ENCODE measurements around the gene SLC35E3.
"Not testable (repeated sequence)": the region's sequence is repeated elsewhere in the genome, so short reads cannot be mapped to it uniquely, and the experiment has no call there.

SLC35E3 gene

DNA sequence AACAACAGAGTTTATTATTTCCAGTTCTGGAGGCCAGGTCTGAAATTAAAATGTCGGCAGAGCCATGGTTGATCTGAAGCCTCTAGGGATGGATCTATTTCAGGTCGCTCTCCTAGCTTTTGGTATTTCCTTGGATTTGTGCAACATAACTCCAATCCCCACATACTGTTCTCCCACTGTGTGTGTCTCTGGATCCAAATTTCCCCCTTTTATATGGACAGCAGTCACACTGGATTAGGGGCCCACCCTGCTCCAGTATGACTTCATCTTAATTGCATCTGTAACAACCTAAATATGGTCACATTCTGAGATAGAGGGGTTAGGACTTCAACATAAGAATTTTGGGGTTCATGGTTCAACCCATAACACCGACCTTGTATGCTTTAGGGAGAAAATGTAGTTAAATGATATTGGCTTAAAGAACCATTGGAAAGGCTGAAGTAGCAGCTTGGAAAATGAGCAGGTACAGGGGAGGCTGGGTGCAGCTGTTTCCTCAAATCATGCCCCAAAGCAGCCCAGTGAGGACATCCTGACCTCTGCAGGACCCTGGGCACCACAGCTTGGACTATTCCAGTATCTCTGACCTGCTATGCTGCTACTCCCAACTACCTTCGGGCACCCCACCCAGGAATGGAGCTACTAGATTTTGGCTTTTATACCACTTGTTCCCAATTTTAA, 48.1 kb downstream of the SLC35E3 start:
- Mint-ChIP-seq H3K27ac (no peak overlapping the region), H3K27me3 (ENCODE audit: low read depth) (no peaks in the 10 kb centered on the region), H3K4me3 (no peak overlapping the region), H3K36me3 (ENCODE audit: low read depth) (no peaks in the 10 kb centered on the region), H3K4me1 (ENCODE audit: low read depth) (no peaks in the 10 kb centered on the region), H3K9me3 (no peaks in the 10 kb centered on the region)
- no peak for DNase-seq (ENCODE audit: low spot score)

DNA sequence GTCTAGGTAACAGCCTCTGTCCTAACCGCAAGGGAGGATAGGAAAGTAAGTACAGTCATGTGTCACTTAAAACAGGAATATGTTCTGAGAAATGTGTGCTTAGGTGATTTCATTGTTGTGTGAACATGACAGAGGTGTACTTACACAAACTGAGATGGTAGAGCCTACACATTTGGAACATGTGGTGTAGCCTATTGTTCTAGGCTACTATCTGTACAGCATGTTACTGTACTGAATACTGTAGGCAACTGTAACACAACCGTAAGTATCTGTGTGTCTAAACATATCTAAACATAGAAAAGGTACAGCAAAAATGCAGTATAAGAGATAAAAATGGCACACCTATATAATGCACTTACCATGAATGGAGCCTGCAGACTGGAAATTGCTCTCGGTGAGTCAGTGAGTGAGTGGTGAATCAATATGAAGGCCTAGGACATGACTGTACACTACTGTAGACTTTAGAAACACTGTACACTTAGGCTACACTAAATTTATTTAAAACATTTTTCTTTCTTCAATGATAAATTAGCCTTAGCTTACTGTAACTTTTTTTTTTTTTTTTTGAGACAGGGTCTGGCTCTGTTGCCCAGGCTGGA, 48.8 kb downstream of the SLC35E3 start:
- DNase-seq (ENCODE audit: low spot score): no peak
- Mint-ChIP-seq H3K36me3 (ENCODE audit: low read depth) (no peaks in the 10 kb centered on the region), H3K4me3 (no peak overlapping the region), H3K4me1 (ENCODE audit: low read depth) (no peaks in the 10 kb centered on the region), H3K27ac (no peak overlapping the region), H3K9me3 (no peaks in the 10 kb centered on the region), H3K27me3 (ENCODE audit: low read depth) (peaks cover under 1% of the 10 kb centered on the region)

DNA sequence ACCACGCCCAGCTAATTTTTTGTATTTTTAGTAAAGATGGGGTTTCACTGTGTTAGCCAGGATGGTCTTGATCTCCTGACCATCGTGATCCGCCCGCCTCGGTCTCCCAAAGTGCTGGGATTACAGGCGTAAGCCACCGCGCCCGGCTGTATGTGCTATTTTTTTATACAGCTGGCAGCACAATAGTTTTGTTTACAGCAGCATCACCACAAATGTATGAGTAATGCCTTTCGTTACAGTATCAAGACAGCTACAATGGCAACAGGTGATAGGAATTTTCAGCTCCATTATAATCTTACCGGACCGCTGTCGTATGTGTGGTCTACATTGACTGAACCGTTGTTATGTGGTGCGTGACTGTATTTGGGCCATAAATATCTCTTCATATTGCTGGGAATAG, 50.4 kb downstream of the SLC35E3 start:
- Mint-ChIP-seq H3K9me3 (no peaks in the 10 kb centered on the region), H3K27me3 (ENCODE audit: low read depth) (peaks cover 3% of the 10 kb centered on the region), H3K27ac (no peak overlapping the region), H3K4me1 (ENCODE audit: low read depth) (no peaks in the 10 kb centered on the region), H3K36me3 (ENCODE audit: low read depth) (no peaks in the 10 kb centered on the region), H3K4me3 (no peak overlapping the region)
- DNase-seq (ENCODE audit: low spot score): no peak

DNA sequence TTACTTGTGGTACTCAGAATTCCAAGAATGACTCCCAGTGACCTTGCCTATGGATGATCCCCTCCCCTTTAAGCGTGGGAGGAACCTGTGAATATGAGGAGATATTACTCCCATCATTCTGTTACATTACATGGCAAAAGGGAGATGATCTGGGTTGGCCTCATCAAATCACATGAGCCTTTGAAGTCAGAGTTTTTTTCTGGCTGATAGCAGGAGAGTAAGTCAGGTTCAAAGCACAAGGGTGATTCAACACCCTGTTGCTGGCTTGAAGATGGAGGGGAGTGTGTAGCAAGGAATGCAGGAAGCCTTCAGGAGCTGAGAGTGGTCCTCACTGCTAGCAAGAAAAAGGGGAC, 52.9 kb downstream of the SLC35E3 start:
- Mint-ChIP-seq H3K4me1 (ENCODE audit: low read depth) (peaks cover 4% of the 10 kb centered on the region), H3K27ac (no peak overlapping the region), H3K4me3 (no peak overlapping the region), H3K27me3 (ENCODE audit: low read depth) (peaks cover 3% of the 10 kb centered on the region), H3K36me3 (ENCODE audit: low read depth) (no peaks in the 10 kb centered on the region), H3K9me3 (no peaks in the 10 kb centered on the region)
- no peak for DNase-seq (ENCODE audit: low spot score)

DNA sequence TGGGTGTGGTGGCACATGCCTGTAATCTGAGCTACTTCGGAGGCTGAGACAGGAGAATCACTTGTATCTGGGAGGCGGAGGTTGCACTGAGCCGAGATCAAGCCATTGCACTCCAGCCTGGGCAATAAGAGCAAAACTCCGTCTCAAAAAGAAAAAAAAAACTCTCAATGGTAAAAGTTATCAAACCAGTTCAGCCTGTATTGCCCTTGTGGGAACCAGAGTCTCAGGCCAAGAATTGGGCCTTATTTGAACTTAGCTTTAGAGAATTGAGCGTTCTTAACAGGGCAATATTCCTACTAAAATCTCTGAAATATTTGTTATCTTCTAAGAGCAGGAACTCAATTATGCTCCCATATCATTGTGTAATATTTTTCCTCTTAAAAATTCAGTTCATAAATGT, 54.3 kb downstream of the SLC35E3 start:
- H3K4me3 Mint-ChIP-seq: no peak overlapping the region
- no peaks in the 10 kb centered on the region for H3K36me3 Mint-ChIP-seq (ENCODE audit: low read depth)
- DNase-seq (ENCODE audit: low spot score): no peak
- H3K27ac Mint-ChIP-seq: no peak overlapping the region
- H3K4me1 Mint-ChIP-seq (ENCODE audit: low read depth): peaks cover 4% of the 10 kb centered on the region
- H3K9me3 Mint-ChIP-seq: no peaks in the 10 kb centered on the region
- H3K27me3 Mint-ChIP-seq (ENCODE audit: low read depth): peaks cover 3% of the 10 kb centered on the region

DNA sequence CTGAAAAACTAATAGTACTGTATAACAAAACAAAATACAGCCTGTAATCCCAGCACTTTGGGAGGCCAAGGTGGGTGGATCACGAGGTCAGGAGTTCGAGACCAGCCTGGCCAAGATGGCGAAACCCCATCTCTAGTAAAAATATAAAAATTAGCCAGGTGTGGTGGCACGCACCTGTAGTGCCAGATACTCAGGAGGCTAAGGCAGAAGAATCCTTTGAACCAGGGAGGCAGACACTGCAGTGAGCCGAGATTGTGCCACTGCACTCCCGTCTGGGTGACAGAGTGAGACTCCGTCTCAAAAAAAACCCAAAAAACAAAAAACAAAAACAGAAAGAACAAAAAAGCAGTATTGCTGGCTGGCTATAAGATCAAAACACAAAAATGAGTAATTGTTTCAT, 55.1 kb downstream of the SLC35E3 start:
- not testable (repeated sequence) for H3K27ac Mint-ChIP-seq; H3K9me3 Mint-ChIP-seq; H3K4me1 Mint-ChIP-seq (ENCODE audit: low read depth); H3K4me3 Mint-ChIP-seq; H3K27me3 Mint-ChIP-seq (ENCODE audit: low read depth); DNase-seq (ENCODE audit: low spot score); H3K36me3 Mint-ChIP-seq (ENCODE audit: low read depth)

DNA sequence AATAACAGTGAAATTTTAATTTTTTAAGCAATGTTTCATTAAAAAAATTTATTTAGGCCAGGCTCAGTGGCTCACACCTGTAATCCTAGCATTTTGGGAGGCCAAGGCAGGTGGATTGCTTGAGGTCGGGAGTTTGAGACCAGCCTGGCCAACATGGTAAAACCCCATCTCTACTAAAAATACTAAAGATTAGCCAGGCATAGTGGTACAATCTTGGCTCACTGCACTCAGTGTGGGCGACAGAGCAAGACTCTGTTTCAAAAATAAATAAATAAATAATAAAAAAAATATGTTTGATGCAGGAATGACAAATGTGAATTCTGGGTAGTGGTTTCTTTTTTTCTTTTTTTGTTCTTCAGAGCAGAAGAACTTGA, 56.4 kb downstream of the SLC35E3 start:
- H3K4me3 Mint-ChIP-seq; DNase-seq (ENCODE audit: low spot score); H3K36me3 Mint-ChIP-seq (ENCODE audit: low read depth); H3K9me3 Mint-ChIP-seq; H3K27ac Mint-ChIP-seq; H3K27me3 Mint-ChIP-seq (ENCODE audit: low read depth): not testable (repeated sequence)
- H3K4me1 Mint-ChIP-seq (ENCODE audit: low read depth): peaks cover 11% of the 10 kb centered on the region

DNA sequence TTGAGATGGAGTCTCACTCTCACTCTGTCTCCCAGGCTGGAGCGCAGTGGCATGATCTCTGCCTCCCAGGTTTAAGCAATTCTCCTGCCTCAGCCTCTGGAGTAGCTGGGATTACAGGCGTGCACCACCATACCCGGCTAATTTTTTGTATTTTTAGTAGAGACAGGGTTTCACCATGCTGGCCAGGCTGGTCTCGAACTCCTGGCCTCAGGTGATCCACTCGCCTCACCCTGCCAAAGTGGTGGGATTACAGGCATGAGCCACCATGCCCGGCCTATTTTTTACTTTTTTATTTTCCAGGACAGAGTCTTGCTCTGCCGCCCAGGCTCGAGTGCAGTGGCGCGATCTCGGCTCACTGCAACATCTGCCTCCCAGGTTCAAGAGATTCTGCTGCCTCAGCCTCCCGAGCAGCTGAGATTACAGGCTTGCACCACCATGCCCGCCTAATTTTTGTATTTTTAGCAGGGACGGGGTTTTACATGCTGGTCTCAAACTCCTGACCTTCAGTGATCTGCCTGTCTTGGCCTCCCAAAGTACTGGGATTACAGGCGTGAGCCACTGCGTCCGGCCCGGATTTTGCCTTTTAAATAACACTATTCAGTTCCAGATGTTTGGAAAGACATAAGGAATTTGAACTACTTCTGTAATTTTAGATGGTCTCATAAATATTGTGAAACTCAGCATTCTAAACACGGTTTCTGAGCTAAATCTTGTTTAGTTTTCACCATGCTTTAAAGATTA, 57.1 kb downstream of the SLC35E3 start:
- peaks cover 12% of the 10 kb centered on the region for H3K4me1 Mint-ChIP-seq (ENCODE audit: low read depth)
- H3K27me3 Mint-ChIP-seq (ENCODE audit: low read depth); DNase-seq (ENCODE audit: low spot score); H3K4me3 Mint-ChIP-seq; H3K36me3 Mint-ChIP-seq (ENCODE audit: low read depth); H3K27ac Mint-ChIP-seq; H3K9me3 Mint-ChIP-seq: not testable (repeated sequence)

DNA sequence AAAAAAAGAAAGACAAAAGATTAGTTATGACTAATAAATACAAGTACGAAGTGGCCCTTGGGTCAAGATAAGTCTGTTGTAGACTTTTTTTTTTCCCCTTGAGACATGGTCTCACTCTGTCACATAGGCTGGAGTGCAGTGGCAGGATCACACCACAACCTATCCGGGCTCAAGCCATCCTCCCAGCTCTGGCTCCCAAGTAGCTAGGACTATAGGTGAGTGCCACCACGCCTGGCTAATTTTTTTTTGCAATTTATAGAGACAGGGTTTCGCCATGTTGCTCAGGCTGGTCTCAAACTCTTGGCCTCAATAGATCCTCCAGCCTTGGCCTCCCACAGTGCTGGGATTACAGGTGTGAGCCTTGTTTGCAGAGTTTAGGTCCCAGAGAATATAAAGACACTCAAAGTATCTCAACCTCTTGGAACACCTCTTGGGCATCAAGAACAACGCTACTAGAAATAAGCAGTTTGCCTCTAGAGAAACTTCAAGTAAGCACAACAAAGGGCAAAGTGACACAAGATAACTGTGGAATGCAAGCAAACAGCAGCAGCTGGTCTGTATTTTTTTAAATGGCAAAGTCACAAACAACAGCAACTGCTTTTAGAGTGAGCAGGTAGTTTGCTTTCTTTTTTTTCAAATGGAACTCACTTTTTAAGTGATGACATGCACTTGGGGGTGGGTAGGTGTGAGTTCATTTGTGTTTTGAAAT, 58.1 kb downstream of the SLC35E3 start:
- Mint-ChIP-seq H3K9me3 (no peaks in the 10 kb centered on the region), H3K36me3 (ENCODE audit: low read depth) (peaks cover 8% of the 10 kb centered on the region), H3K27me3 (ENCODE audit: low read depth) (peaks cover 3% of the 10 kb centered on the region), H3K4me3 (no peak overlapping the region), H3K4me1 (ENCODE audit: low read depth) (peaks cover 12% of the 10 kb centered on the region), H3K27ac (no peak overlapping the region)
- DNase-seq (ENCODE audit: low spot score): no peak

DNA sequence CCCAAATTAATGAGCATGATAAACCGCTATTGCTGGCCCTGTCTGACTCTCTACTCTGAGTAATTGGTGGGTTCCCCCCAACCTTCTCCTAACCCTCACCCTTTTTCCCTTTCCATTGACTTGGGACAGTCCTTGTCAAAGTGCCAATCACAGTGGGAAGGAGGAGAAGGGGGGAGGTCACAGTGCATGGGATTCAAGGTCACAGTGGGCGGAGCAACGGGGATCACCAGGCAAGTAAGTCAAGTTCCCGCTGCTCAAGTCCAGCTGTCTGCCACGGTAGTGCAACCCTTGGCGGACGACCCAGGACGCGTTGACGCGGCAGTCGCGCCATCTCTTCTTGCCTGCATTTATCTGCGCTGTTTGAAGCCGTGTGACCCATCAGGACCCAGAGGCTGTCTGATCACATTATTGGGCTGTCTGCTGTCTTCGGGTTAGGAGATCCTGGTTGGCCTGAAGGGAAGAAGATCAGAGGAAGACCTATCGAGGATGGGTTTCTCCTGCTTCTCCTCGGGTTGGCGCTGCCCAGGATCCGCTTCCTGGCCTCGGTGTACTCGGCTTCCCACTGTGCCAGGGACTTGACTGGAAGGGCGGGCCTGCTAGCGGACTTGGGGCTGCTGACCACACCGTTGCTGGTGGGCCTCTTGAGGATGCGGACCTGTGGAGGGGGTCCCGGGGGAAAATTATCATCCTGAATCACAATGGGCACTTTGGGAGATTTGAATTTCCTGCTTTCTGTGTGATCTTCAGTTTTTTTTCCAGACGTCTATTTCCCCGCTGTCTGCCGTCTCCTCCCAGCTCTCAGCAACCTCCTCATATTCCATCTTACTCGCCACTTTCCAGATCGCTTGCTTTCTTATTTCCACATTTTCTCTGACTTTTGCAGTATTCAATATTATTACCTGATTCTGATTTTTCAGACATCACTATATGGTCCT, 58.9 kb downstream of the SLC35E3 start:
- Mint-ChIP-seq H3K9me3 (no peaks in the 10 kb centered on the region), H3K36me3 (ENCODE audit: low read depth) (peaks cover 16% of the 10 kb centered on the region), H3K4me1 (ENCODE audit: low read depth) (peaks cover 12% of the 10 kb centered on the region), H3K27ac (peak overlapping the region; percentile 14), H3K27me3 (ENCODE audit: low read depth) (peaks cover under 1% of the 10 kb centered on the region), H3K4me3 (no peak overlapping the region)
- no peak for DNase-seq (ENCODE audit: low spot score)

DNA sequence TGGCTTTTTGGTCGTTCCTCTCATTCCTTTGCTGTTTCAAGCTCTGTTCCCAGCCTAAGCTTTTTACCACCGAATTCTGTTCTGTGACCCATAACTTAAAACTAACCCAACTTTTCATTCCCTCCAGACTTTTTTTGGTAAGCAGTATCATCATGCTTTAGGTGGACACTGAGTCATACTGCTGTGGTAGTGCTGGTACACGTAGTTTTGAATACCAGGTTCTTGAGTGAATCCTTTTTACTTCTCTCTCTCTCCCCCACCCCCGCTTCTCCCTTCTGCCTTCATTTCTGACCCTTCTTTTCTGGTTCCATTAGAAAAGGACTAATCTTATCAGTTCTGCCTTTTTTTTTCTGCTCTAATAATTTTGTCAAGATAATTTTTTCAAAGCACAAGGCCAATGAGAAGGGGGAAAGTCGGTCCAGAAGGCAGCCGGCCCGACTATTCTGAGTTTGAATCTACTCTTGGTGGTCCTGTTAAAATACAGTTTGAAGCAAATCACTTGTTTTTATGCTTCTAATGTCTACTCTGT, 59.7 kb downstream of the SLC35E3 start:
- no peak for DNase-seq (ENCODE audit: low spot score)
- Mint-ChIP-seq H3K9me3 (no peaks in the 10 kb centered on the region), H3K36me3 (ENCODE audit: low read depth) (peaks cover 19% of the 10 kb centered on the region), H3K27ac (peak overlapping the region; percentile 14), H3K27me3 (ENCODE audit: low read depth) (no peaks in the 10 kb centered on the region), H3K4me3 (no peak overlapping the region), H3K4me1 (ENCODE audit: low read depth) (peaks cover 12% of the 10 kb centered on the region)

DNA sequence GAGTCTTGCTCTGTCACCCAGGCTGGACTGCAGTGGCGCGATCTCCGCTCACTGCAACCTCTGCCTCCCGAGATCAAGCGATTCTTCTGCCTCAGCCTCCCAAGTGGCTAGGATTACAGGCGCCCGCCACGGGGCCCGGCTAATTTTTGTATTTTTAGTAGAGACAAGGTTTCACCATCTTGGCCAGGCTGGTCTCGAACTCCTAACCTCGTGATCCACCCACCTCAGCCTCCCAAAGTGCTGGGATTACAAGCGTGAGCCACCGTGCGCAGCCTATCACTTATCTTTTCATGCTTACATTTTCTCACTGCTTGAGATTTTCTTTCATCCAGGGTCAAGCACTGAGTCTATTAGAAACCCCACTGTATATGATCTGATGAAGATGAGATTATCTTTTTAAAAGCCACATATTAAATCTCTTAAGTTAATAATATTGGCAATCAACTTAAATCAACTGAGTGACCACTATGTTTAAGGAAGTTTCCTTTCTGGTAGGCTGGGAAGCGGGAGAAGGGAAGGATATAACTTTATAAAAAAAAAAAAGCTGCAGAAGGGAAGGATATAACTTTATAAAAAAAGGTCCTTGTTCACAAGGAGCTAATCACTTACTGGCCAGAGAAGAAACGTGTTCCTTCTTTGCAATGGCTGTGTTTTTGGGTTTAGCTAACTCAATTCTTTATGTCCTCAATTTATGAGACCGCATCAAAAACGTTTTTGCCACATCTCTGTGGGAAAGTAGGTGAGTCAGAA, 60.7 kb downstream of the SLC35E3 start:
- DNase-seq (ENCODE audit: low spot score): no peak
- Mint-ChIP-seq H3K36me3 (ENCODE audit: low read depth) (peaks cover 28% of the 10 kb centered on the region), H3K4me1 (ENCODE audit: low read depth) (peaks cover 15% of the 10 kb centered on the region), H3K27ac (peak overlapping the region; percentile 99), H3K27me3 (ENCODE audit: low read depth) (no peaks in the 10 kb centered on the region), H3K4me3 (peak overlapping the region; percentile 90), H3K9me3 (no peaks in the 10 kb centered on the region)

DNA sequence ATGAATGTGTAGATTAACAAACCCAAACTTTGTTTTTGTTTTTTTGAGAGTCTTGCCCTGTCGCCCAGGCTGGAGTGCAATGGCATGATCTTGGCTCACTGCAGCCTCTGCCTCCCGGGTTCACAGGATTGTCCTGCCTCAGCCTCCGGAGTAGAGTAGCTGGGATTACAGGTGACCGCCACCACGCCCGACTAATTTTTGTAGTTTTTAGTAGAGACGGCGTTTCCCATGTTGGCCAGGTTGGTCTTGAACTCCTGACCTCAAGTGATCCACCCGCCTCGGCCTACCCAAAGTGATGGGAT, 61.2 kb downstream of the SLC35E3 start:
- not testable (repeated sequence) for DNase-seq (ENCODE audit: low spot score); H3K9me3 Mint-ChIP-seq; H3K27me3 Mint-ChIP-seq (ENCODE audit: low read depth)
- Mint-ChIP-seq H3K27ac (peak overlapping the region; percentile 99), H3K36me3 (ENCODE audit: low read depth) (peaks cover 29% of the 10 kb centered on the region), H3K4me3 (peak overlapping the region; percentile 90), H3K4me1 (ENCODE audit: low read depth) (peaks cover 11% of the 10 kb centered on the region)
